H1 (cell line): ENCODE data around the gene TGFBR2.

Experiments
- BACH1 ChIP-seq: IDR thresholded peaks from 2 replicates; pipeline ENCODE4 v1.6.1; 2012; ENCODE audit warnings: low read length, improper control_type of control experiment
- CHD1 ChIP-seq: IDR thresholded peaks from 2 replicates; pipeline ENCODE4 v1.6.1; 2012; ENCODE audit warnings: low read depth, low read length, improper control_type of control experiment
- CHD2 ChIP-seq: IDR thresholded peaks from 2 replicates; pipeline ENCODE4 v1.6.1; 2012; ENCODE audit warnings: low read length, improper control_type of control experiment
- CTCF ChIP-seq, 3 experiments: IDR thresholded peaks; 1 replicate in 2 of 3; 2 replicates in 1 of 3; pipeline versions ENCODE4 v1.5.1 to v1.6.1; 2011; ENCODE audit warnings: low read length in 3 of 3, mild to moderate bottlenecking in 3 of 3, inconsistent platforms in 2 of 3, low read depth in 1 of 3, moderate library complexity in 1 of 3; ENCODE audit not compliant: insufficient read depth in 1 of 3; ENCODE audit errors: control extremely low read depth in 1 of 3
- EP300 ChIP-seq, 2 experiments: IDR thresholded peaks; 1 replicate in 1 of 2; 2 replicates in 1 of 2; pipeline ENCODE4 v1.6.1; 2011 to 2012; ENCODE audit warnings: low read depth in 2 of 2, low read length in 2 of 2, mild to moderate bottlenecking in 2 of 2, borderline replicate concordance in 1 of 2, inconsistent platforms in 1 of 2, moderate library complexity in 1 of 2
- POLR2A ChIP-seq, 2 experiments: IDR thresholded peaks; 1 replicate in 1 of 2; 2 replicates in 1 of 2; pipeline ENCODE4 v1.6.1; 2011; ENCODE audit warnings: low read depth in 2 of 2, low read length in 2 of 2, mild to moderate bottlenecking in 2 of 2; ENCODE audit errors: control extremely low read depth in 1 of 2
- RBBP5 ChIP-seq: IDR thresholded peaks from 2 replicates; pipeline ENCODE4 v1.7.1; 2012; ENCODE audit warnings: low read depth, mild to moderate bottlenecking, inconsistent platforms, low read length, moderate library complexity, borderline replicate concordance
- RFX5 ChIP-seq: IDR thresholded peaks from 2 replicates; pipeline ENCODE4 v1.6.1; 2011; ENCODE audit warnings: low read depth, low read length, improper control_type of control experiment, borderline replicate concordance
- SIN3A ChIP-seq, 2 experiments: IDR thresholded peaks in 1 of 2; conservative IDR thresholded peaks in 1 of 2; 2 replicates each; pipeline ENCODE4 v1.6.1; 2011 to 2012; ENCODE audit warnings: low read length in 2 of 2, improper control_type of control experiment in 1 of 2, low read depth in 1 of 2, mild to moderate bottlenecking in 1 of 2
- TAF1 ChIP-seq: IDR thresholded peaks from 2 replicates; pipeline ENCODE4 v1.6.1; 2011; ENCODE audit warnings: mild to moderate bottlenecking, low read depth, low read length
- TF ChIP-seq, protein P1 (sequence below): IDR thresholded peaks from 2 replicates; pipeline ENCODE4 v1.6.1; 2011; ENCODE audit warnings: low read depth, mild to moderate bottlenecking, low read length; ENCODE audit not compliant: insufficient read depth

GRCh38 chr3:30681649-30682211 lies 75.3 kb downstream of the TGFBR2 start:
- TF ChIP-seq POLR2A (IDR thresholded peaks at IDR 0.05; ENCODE audit: control extremely low read depth in 1 of 2, low read depth in 2 of 2, low read length in 2 of 2) (no peak), EP300 (IDR thresholded peaks at IDR 0.05; ENCODE audit: borderline replicate concordance in 1 of 2, low read depth in 2 of 2, low read length in 2 of 2) (no peak), TAF1 (no peak), CTCF (IDR thresholded peaks at IDR 0.05; ENCODE audit: control extremely low read depth in 1 of 3, insufficient read depth in 1 of 3, low read depth in 1 of 3, low read length in 3 of 3) (no peak), CHD2 (no peak), RFX5 (no peak), CHD1 (no peak), SIN3A (conservative IDR thresholded peaks at IDR 0.05 in 1 of 2, IDR thresholded peaks at IDR 0.05 in 1 of 2; ENCODE audit: low read depth in 1 of 2, low read length in 2 of 2) (no peak), BACH1 (no peak), RBBP5 (no peak)
- TF ChIP-seq, protein P1, sequence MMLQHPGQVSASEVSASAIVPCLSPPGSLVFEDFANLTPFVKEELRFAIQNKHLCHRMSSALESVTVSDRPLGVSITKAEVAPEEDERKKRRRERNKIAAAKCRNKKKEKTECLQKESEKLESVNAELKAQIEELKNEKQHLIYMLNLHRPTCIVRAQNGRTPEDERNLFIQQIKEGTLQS, result no peak
